GM19467 (cell line): ENCODE measurements around the gene ZNF804A.

Source experiments
- ATAC-seq: cut with Tn5 transposase; IDR thresholded peaks from one replicate; pipeline ENCODE4 v1.9.1; 2021; ENCODE audit warnings: mild to moderate bottlenecking, moderate library complexity; ENCODE audit not compliant: unreplicated experiment

ZNF804A gene

DNA sequence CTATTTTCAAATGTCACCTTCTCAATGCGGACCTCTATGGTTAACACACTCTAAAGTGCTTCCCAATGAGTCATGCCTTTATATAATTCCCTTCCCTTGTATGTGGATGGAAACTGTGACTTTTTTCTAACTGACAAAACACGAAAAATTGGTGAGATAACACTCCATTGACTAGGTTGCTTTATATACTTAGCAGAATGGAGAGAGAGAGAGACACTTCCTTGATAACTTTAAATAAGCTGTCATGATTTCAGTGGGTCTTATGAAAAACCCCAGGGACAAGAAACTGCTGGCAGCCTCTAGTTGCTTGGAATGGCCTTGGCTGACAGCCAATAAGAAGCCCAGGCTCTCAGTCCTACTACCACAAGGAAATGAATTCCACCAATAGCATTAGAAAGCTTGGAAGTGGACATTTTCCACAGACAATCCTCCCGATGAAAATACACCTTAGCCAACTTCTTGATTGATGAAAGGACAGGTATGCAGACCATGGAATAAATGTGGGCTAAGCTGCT is 322.2 kb downstream of the ZNF804A start:
- no peak for ATAC-seq

DNA sequence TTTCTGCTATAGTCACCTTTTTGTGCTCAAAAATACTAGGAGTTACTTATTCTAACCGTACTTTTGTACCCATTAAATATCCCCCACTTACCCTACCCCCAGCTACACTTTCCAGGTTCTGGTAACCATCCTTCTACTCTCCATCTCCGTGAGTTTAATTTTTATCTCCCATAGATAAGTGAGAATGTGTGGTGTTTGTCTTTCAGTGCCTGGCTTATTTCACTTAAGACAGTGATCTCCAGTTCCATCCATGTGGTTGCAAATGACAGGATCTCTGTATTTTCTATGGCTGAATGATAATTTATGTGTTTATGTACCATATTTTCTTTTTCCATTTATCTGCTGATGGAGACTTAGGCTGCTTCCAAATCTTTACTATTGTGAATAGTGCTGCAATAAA is 323.3 kb downstream of the ZNF804A start:
- no peak for ATAC-seq

DNA sequence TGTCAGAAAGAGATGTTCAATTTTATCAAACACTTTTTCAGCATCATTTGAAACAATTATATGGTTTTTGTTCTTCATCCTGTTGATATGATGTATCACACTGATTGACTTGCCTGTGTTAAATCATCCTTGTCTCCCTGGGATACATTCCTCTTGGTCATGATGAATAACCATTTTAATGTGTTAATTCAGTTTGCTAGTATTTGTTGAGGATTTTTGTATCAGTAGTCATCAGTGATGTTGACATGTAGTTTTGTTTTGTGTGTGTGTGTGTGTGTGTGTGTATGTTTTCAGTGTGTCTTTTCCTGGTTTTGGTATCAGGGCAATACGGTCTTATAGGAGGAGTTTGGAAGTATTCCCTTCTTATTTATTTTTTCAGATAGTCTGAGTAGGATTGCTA is 325.4 kb downstream of the ZNF804A start:
- ATAC-seq, result no peak

DNA sequence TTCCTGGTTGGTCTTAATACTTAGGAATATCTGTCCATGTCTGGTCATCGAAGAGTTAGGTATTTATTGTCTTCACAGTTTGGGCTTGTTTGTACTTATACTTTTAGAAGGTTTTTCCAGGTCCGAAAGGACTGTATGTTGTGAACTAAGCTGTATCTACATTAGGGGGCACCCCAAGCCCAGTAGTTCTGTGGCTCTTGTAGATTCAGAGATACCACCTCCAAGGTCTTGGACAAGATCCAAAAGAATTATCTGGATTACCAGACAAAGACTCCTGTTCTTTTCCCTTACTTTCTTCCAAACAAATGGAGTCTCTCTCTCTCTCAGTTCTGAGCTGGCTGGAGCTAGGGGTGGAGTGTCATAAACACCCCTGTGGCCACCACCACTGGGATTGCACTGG is 328.7 kb downstream of the ZNF804A start:
- ATAC-seq, result no peak

DNA sequence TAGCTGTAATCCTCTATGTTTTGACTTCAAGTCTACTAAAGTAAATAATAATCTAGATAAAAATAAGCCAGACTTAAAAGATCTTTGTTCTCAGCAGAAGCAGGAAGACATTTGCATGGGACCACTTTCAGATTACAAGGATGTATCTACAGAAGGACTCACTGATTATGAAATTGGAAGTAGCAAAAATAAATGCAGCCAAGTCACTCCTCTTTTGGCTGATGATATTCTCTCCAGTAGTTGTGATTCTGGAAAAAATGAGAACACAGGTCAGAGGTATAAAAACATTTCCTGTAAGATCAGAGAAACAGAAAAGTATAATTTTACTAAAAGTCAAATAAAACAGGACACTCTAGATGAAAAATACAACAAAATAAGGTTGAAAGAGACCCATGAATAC is 338.4 kb downstream of the ZNF804A start:
- no peak for ATAC-seq

GRCh38 chr2:184938221-184938985 is 340.1 kb downstream of the ZNF804A start:
- ATAC-seq, result no peak

- ATAC-seq, result no peak
Measured at GRCh38 chr2:184945326-184945725, 347.0 kb downstream of the ZNF804A start.

DNA sequence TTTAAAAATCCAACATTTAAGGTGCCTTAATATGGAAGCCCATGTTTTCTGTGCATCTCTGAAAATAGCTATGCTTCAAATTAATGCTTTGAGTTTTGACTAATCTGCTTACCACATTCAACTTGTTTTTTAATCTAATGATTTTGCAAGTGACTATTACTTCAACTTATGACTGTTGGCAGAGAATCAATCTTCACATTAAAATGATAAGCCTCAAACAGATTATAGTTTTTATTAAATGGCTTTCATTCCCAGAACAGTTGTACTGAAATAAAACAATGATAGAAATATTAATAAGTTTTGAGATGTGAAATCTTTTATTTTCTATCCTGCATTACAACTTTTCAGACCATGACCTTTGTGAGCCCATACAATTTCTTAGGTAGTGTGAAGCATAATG is 347.5 kb downstream of the ZNF804A start:
- ATAC-seq, result no peak

DNA sequence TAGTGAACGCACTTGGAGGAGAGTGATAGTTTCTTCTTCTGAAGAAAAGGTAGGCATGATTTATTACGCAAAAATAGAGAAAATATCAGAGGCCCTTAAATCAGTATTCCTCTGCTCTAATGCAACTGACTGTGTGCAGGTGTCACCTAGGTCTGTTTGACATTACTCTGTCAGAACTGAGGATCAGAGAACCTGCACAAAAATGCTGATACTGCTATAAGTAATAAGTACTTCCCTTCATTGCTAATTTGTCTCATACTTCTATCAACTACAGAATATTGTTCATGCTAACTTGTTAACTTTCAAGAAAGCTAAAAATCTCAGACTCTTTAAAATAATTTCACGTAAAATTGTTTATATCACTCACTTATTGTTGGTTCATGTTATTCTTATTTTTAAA is 358.5 kb downstream of the ZNF804A start:
- no peak for ATAC-seq

GRCh38 chr2:184971546-184972068 is 373.3 kb downstream of the ZNF804A start:
- no peak for ATAC-seq
